ENCODE measurements around the gene ADAM17. TPM values are rescaled to one million over a fixed set of nuclear protein-coding genes. Genes with fewer than 3 reads are reported as not detected.

ADAM17 gene
- total RNA-seq, 2 experiments from 2014 or later: 19.0 to 20.2 TPM

DNA sequence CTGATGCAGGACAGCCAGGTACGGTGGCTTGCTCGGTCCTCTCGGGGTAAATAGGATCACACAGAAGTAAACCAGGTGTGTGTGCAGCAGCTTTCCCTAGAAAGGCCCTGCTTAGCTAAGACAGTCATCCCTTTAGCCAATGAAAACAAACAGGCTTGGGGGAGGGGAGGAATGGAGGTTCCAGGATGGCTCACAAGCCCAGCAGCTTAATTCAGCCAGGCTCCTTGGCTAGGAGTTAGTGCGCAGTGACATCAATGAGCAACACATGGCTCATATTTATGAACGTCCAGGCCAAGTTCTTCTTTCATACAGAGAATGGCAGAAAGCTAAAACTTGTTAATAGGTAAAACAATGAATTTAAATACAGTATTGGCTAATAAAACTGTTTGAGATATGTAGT is 71.1 kb downstream of the ADAM17 start:
- POLR2A ChIA-PET: no interaction called here
- CTCF ChIA-PET: interaction anchor here (1.3 kb wide), 1 partner anchor 9 kb away, joined by 3 read pairs; no protein-coding TSS in a partner anchor

DNA sequence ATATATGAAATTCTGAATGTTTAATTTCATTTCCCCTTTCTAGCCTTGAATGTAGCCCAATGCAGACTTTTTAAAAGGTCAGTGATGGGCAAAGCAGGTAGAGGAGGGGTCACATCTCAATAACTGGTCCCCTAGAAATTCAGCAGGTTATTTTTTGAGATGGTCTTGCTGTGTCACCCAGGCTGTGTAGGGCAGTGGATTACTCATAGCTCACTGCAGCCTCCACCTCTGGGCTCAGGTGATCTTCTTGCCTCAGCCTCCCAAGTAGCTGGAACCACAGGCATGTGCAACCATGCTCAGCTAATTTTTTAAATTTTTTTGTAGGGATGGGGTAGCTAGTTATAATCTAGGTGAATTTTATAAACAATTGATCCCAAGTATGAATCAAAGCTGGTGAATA is 72.5 kb downstream of the ADAM17 start:
- POLR2A ChIA-PET: no interaction called here

DNA sequence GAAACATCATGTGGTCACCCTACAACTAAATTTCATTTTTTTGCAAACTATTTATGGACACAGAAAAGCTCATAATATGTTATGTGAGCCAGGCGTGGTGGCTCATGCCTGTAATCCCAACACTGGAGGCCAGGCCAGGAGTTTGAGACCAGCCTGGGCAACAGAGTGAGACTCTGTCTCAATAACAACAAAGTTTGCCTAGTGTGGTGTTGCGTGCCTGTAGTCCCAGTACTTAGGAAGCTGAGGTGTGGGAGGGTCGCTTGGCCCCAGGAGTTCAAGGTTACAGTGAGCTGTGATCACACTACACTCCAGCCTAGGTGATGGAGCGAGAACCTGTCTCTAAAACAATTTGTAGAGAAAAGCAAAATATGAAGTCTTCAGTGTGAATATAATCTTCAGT is 75.5 kb downstream of the ADAM17 start:
- ChIA-PET CTCF (no interaction called here), POLR2A (no interaction called here)

More for the DNA sequence above, 72.5 kb downstream of the ADAM17 start:
- CTCF ChIA-PET: no interaction called here

DNA sequence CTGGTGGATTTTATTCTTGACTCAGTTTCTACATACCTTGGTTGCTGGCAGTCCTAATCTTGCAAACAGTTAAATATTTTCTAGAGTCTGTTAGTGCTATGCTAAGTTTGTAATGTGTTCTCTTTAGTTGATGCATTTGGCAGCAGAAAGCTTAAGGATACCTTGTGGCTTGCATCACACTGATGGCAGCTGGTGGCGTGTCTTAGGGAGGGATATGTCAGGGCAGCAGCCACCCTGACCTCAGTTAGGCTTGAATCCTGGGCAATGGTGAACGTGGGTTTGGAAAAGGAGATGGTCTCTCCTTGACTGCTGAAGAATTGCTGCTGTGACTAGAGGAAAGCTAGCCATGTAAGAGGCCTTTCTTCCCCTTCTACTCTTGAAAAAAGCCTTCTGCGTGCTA is 77.1 kb downstream of the ADAM17 start:
- CTCF ChIA-PET: no interaction called here
- POLR2A ChIA-PET: no interaction called here

DNA sequence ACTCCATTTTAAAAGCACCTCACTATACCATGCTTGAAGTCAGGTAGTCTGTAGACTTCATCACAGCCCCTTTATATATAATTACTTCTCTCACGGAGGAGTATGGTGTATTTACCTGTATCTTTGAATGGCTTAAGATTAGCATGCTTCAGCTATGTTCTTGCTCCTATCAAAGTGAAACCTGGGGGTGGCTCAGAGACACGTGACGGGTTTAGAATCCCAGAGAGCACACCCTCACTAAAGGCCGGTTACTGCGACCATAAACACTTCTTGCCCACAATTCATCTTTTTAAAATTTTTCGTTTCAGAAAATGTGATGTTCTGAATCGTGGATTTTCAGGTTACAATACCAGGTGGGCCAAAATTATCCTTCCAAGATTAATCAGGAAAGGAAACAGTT is 77.7 kb downstream of the ADAM17 start:
- POLR2A ChIA-PET: interaction anchor here (0.6 kb wide), 1 partner anchor 968 kb away, joined by 6 read pairs; no protein-coding TSS in a partner anchor

DNA sequence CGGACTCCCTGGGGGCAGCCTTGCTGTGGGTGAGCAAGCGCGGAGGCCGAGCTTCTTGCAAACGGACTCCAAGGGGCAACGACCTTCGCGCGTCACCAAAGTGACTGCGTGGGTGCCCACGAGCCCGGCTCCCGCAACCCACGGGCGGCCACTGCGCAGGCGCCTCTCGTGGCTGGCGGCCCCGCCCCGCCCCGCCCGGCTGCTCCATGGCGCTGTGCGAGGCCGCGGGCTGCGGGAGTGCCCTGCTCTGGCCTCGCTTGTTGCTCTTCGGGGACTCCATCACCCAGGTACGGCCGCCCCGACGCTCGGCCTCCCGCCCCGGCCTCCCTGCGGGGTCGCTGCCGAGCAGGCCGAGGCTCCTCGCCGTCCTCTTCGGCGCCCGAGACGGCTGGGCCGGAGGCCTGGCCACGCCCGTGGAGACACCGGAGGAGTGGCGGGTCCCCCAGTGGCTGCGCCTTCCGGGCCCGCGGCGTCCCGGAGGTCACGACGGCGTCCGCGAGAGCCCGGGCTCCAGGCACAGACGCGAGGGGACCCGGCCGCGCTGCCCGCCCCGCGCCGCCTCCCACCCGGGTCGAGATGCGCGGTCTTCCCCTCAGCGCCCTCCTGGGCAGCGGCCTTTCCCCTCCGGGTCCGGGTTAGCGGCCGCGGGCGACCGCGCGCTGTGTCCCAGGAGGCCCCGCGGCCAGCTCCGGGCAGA is 81.1 kb downstream of the ADAM17 start, which contains the start of gene IAH1:
IAH1 (plus strand) TSS at position 191 of the 697 bp plus-strand sequence; CDS start at position 207, 16 bp downstream.
- ChIA-PET POLR2A (interaction anchor here (0.6 to 1.1 kb wide), 5 partner anchors 34 to 81 kb away, joined by 3 to 10 read pairs (median 4); partner anchors contain the start of genes ADAM17, CPSF3 and ITGB1BP1), CTCF (interaction anchor here (0.5 to 1.5 kb wide), 4 partner anchors 19 to 81 kb away, joined by 3 to 6 read pairs (median 3); partner anchors contain the start of gene ADAM17)

More for the DNA sequence above, 77.7 kb downstream of the ADAM17 start:
- CTCF ChIA-PET: no interaction called here

DNA sequence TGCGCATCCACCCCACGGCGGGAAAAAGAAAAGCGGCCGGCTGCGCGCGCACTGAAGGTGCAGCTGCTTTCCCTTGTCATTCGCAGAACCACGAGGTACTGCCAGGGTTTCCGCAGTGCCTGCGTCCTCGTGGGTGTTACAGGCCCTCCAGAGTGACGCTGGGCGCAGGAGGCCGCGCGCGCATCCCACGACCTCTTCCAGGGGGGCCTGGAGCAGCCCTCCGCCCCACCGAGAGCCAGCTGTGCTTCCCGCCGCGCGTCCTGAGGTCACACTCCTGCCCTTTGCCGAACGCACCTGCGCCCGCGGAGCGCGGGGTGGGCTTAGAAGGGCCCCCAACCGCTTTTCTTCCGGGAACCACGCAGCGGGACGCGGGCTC is 81.7 kb downstream of the ADAM17 start:
- CTCF ChIA-PET: interaction anchor here (0.5 to 1.0 kb wide), 4 partner anchors 51 to 1742 kb away, joined by 3 to 4 read pairs (median 3); no protein-coding TSS in a partner anchor
- POLR2A ChIA-PET: interaction anchor here (0.6 to 1.1 kb wide), 4 partner anchors 11 to 230 kb away, joined by 3 to 10 read pairs (median 3); partner anchors contain the start of genes CPSF3 and ITGB1BP1

DNA sequence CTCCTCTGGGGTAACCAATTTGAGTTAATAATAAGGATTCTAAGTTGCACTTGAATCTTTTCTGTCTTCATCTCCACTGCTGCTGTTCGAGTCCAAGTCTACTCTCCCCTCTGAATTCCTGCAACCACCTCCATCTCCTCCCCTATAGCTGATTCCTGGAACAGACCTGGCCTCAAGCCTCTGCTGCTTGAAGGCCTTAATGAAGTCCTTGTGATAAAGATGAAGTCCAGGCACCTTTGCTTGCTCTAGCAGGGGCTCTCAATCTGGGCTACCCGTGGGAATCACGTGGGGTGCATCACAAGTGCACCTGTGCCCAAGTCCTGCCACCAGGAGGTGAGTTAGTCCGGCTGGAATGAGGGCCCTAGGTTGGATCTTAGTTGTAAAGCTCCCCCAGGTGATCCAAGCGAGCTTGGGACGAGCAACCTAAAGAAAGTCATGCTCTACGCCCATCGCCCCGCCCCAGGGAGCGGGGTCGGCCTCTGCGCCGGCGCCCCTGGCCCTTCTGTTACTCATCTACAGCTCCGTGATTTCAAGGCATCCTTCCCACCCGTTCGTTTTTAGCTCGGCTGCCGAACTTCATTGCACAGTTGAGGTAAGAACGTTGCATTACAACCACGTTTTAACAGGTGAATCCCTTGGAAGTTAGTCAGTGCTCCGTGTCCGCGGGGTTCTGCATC is 82.2 kb downstream of the ADAM17 start:
- POLR2A ChIA-PET: interaction anchor here (0.6 to 1.1 kb wide), 4 partner anchors 11 to 230 kb away, joined by 3 to 10 read pairs (median 3); partner anchors contain the start of genes CPSF3 and ITGB1BP1
- CTCF ChIA-PET: interaction anchor here (0.5 to 1.0 kb wide), 4 partner anchors 50 to 1743 kb away, joined by 3 to 4 read pairs (median 3); no protein-coding TSS in a partner anchor

DNA sequence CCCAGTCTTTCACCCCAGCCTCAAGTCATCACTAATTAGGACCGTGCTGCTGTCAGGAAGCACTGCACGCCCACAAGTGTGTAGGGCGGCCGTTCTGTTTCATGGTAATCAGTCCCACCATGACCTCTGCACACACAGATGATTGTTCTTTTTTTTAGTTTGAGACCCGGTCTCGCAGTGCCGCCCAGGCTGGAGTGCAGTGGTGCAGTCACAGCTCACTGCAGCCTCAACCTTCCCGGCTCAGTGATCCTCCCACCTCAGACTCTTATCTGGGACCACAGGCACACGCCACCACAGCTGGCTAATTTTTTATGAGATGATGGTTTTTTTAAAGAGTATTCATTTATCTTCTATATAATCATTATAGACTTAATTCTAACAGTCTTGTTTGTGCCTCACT is 83.1 kb downstream of the ADAM17 start:
- ChIA-PET CTCF (no interaction called here), POLR2A (no interaction called here)

DNA sequence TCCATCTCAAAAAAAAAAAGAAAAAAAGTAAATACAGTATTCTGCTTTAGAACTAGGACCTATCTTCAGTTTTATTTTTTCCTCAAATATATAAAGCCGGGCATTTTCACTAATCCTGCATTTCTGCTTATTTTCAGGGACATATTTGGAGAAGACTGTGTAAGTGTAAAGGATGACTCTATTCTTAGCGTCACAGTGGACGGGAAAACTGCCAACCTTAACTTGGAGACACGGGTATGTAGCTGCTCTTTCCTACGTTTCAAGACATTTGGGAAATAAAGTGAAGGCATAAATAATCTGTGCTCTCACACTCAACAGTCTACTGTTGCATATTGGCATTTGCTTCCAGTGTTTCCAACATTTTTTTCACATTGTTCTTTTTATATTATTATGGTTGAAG is 84.4 kb downstream of the ADAM17 start:
- POLR2A ChIA-PET: no interaction called here
- CTCF ChIA-PET: no interaction called here

DNA sequence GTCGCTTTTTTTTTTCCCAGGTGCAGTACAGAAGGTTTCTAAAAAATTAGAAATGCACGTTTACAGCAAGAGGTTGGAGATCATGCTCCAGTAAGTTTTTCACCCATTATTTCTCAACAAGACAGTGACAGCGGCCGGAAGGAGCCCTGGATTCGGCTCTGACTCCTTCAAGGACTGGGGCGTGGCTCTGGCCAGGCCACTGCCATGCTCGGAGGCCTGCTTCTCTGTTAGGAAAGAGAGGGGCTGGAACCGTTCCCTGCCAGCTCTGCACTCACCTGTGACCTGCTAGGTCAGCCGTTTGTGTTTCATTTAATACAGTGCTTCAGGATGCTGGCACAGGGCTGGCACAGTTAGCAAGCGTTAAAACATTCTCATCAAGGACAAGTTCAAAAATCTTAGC is 87.9 kb downstream of the ADAM17 start:
- POLR2A ChIA-PET: no interaction called here
- CTCF ChIA-PET: no interaction called here

DNA sequence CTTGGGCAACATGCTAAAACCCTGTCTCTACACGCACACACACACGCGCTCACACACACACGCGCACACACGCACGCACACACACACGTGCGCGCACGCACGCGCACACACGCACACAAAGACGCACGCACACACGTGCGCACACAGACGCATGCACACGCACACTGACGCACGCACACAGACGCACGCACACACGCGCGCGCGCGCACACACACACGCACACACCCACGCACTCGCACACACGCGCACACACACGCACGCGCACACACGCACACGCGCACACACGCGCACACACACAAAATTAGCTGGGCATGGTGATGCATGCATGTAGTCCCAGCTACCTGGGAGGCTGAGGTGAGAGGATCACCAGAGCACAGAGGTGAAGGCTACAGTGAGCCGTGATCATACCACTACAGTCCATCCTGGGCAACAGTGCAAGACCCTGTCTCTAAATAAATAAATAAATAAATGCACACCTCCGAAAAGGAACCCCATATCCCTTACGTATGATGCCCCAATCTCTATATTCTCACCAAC is 89.4 kb downstream of the ADAM17 start:
- ChIA-PET POLR2A (no interaction called here), CTCF (no interaction called here)

DNA sequence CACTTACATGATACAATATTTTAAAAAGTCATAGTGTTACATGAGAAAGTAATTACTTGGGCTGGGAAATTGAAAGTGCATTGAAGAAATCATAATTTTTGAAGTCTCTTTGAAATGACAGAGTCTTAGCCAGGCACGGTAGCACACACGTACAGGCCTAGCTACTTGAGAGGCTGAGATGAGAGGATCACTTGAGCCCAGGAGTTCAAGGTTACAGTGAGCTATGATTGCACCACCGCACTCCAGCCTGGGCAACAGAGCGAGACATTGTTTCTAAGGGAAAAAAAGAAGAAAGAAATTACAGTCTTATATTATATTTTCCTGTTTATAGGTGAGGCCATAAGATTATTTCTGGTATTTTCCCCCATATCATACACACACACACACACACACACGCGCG is 90.5 kb downstream of the ADAM17 start:
- POLR2A ChIA-PET: no interaction called here

DNA sequence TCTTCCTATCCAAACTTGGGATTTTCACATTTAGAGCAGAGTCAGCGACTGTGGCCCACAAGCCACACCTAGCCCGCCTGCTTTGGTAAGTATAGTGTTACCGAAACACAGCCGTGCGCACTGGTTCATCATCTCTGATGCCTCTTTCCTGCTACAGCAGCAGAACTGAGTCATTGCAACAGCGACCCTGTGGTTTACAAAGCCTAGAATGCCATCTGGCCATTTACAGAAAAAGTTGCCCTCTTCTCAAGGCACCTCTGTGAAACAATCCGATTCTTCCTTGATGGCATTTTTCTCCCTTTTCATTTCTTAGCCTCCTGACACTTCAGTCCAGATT is 92.0 kb downstream of the ADAM17 start:
- ChIA-PET CTCF (no interaction called here), POLR2A (interaction anchor here (1.3 kb wide), 1 partner anchor 10 kb away, joined by 3 read pairs; no protein-coding TSS in a partner anchor)

More for the DNA sequence above, 90.5 kb downstream of the ADAM17 start:
- CTCF ChIA-PET: no interaction called here

DNA sequence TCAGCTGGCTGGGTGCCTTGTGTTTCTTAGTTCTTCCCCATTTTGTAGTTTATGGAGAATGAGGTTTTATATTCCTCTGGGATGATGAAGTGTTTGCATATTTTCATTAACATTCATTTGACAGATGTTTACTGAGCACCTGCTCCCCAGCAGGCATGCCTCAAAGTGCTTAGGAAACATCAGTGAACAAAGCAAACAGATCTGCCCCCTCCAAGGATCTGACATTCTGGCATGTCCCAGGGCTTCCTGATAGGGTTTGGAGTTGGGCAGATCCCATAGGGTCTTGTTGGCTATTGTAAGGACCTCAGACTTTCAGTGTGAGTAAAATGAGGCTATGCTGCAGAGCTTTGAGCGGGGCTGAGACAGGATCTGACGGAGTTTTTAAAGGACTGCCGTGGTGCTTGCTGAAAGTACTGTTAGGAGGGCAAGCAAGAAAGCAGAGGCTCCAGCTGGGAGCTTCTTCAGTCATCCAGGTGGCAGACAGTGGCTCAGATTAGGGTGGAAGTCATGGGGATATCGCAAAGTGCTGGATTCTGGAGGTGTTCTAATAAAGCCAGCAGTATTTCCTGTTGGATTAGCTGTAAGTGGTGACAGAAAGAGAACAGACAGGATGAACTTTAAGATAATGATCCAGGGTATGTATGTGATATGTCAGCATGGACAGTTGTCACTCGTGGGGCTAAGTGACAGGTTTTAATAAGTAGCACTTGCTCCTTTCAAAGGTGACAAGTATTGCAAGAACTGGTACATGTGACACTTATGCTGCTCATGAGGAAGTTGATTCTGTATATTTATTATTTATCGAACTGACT is 92.5 kb downstream of the ADAM17 start:
- ChIA-PET CTCF (interaction anchor here (0.6 kb wide), 1 partner anchor 98 kb away, joined by 3 read pairs; no protein-coding TSS in a partner anchor), POLR2A (interaction anchor here (1.3 kb wide), 1 partner anchor 10 kb away, joined by 3 read pairs; no protein-coding TSS in a partner anchor)

DNA sequence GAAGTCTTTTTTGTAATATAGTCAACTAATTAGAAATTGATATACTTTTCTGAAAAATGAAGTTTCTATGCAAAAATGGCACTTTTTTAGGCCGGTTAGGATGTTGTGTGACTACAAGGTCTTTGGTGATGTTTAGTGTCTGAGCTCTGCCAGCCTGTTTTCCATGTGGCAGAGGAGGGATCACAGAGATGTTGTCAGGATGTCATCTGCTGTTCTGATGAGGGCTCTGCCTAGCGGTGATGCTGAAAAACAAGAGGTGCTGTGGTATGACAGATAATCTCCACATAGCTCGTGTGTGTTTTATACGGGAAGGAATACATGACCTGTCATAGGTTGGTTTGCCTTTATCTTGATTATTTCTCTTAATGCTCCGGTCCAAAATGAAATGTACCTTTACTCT is 93.3 kb downstream of the ADAM17 start:
- ChIA-PET CTCF (no interaction called here), POLR2A (interaction anchor here (1.3 kb wide), 1 partner anchor 11 kb away, joined by 3 read pairs; no protein-coding TSS in a partner anchor)

DNA sequence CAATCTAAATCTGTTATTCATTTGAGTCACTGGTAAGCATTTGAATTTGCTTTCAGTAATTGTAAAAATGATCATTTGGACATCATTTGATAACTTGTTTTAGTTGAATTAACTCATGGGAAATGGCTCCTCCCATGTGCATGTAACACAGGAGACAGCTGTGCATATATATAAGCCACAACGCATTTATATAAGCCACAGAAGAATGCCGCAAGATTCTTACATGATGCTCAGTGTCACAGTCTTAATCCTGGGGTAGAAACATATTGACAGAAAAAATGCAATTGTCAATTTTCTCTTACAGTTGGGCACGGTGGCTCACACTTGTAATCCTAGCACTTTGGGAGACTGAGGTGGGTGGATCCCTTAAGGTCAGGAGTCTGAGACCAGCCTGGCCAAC is 94.6 kb downstream of the ADAM17 start:
- CTCF ChIA-PET: interaction anchor here (0.6 kb wide), 1 partner anchor 90 kb away, joined by 3 read pairs; no protein-coding TSS in a partner anchor
- POLR2A ChIA-PET: no interaction called here

DNA sequence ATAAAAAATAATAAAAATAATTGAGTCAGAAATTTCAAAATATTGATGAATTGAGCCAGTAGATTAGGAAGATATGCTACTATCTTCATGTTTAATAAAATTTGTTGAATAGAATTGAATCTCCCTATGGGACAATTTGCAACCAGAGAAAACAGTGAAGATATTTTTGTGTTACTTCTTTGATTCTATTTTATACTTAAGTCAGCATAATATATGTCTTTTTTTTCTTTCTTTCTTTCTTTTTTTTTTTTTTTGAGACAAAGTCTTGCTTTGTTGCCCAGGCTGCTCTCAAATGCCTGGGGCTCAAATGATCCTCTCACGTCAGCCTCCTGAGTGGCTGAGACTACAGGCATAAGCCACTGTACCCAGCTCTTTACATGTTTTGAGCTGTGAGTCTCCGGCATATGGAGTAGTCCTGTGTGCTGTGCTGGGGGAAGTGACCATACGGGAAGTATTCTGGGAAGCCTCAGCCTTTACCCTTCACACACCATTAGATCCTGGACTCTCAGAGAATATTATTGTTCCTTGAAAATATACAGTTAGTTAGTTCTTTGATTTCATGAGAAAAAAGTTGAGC is 95.1 kb downstream of the ADAM17 start:
- POLR2A ChIA-PET: no interaction called here
- CTCF ChIA-PET: interaction anchor here (0.6 kb wide), 1 partner anchor 90 kb away, joined by 3 read pairs; no protein-coding TSS in a partner anchor

DNA sequence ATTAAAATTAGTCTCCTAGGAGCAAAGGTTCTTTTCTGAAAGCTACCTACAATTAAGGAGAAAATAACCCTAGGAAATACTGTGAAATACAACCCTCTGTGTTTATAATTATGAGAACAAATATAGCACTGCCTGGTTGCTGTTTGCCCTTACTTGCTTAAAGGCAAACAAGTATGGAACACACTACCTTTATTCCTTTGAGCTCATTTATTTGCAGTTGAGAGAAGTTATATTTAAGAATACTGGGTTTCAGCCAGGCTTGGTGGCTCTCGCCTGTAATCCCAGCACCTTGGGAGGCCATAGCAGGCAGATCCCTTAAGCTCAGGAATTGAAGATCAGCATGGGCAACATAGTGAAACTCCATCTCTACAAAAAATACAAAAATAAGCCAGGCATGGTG is 104.4 kb downstream of the ADAM17 start:
- POLR2A ChIA-PET: interaction anchor here (0.5 to 0.7 kb wide), 2 partner anchors 25 to 530 kb away, joined by 3 to 9 read pairs; no protein-coding TSS in a partner anchor
- CTCF ChIA-PET: no interaction called here

Data from activated CD8-positive, alpha-beta memory T cell treated with anti-CD3 and anti-CD28 coated beads for 36 hours (primary cell).